Sigmoid colon (tissue), 3 donors: Measurements from ENCODE around the gene MAPKAP1.

Source experiments
- POLR2A ChIP-seq, 2 donors: fragments of 450-650 bp; IDR thresholded peaks; one replicate each; pipeline ENCODE4 v1.6.1; 2016; ENCODE audit warnings: antibody characterized with exemption in 2 of 2, mild to moderate bottlenecking in 2 of 2, moderate library complexity in 2 of 2
- TF ChIP-seq, protein P1 (sequence below), 4 experiments: fragments of 450-650 bp in 3 of 4; fragments of 200-600 bp in 1 of 4; IDR thresholded peaks; one replicate each; pipeline ENCODE4 v1.5.1; 2016 to 2019; ENCODE audit warnings: antibody characterized with exemption in 4 of 4, mild to moderate bottlenecking in 3 of 4, moderate library complexity in 2 of 4

DNA sequence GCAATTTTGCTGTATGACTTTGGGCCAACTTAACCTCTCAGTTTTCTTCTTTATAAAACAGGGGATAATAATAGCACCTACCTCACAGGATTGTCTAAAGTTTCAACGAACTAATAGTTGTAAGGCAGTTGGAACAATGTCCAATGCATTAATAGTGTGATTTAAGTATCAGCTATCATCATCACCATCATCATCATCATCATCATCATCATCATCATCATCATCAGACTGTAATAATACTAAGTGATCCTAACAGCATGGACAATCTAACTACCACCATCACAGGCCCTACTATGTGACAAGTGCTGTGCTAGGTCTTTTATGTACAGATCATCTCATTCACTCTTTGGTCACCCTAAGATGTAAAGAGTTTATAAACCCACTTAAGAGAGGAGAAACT lies 196.0 kb downstream of the MAPKAP1 start:
- TF ChIP-seq, protein P1, sequence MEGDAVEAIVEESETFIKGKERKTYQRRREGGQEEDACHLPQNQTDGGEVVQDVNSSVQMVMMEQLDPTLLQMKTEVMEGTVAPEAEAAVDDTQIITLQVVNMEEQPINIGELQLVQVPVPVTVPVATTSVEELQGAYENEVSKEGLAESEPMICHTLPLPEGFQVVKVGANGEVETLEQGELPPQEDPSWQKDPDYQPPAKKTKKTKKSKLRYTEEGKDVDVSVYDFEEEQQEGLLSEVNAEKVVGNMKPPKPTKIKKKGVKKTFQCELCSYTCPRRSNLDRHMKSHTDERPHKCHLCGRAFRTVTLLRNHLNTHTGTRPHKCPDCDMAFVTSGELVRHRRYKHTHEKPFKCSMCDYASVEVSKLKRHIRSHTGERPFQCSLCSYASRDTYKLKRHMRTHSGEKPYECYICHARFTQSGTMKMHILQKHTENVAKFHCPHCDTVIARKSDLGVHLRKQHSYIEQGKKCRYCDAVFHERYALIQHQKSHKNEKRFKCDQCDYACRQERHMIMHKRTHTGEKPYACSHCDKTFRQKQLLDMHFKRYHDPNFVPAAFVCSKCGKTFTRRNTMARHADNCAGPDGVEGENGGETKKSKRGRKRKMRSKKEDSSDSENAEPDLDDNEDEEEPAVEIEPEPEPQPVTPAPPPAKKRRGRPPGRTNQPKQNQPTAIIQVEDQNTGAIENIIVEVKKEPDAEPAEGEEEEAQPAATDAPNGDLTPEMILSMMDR (IDR thresholded peaks at IDR 0.05): no peak
- TF ChIP-seq POLR2A (IDR thresholded peaks at IDR 0.05): no peak
